Rectal smooth muscle tissue (tissue), 1 donor: ENCODE results near the gene SULT1C4.

Source experiments
- H3K27ac ChIP-seq: one replicate; pipeline ENCODE4 v1.7.0; 2013; ENCODE audit warnings: low read depth, low read length, inconsistent platforms
- H3K27me3 ChIP-seq: one replicate; pipeline ENCODE4 v1.7.0; 2013; ENCODE audit warnings: low read length; ENCODE audit not compliant: control insufficient read depth, insufficient read depth
- H3K36me3 ChIP-seq: one replicate; pipeline ENCODE4 v1.7.0; 2013; ENCODE audit warnings: low read length; ENCODE audit not compliant: control insufficient read depth, insufficient read depth
- H3K4me1 ChIP-seq: one replicate; pipeline ENCODE4 v1.7.0; 2013; ENCODE audit warnings: low read length; ENCODE audit not compliant: control insufficient read depth, insufficient read depth
- H3K4me3 ChIP-seq: one replicate; pipeline ENCODE4 v1.7.0; 2013; ENCODE audit warnings: low read length
- H3K9ac ChIP-seq: one replicate; pipeline ENCODE4 v1.7.0; 2013; ENCODE audit warnings: low read length

The SULT1C4 gene

DNA sequence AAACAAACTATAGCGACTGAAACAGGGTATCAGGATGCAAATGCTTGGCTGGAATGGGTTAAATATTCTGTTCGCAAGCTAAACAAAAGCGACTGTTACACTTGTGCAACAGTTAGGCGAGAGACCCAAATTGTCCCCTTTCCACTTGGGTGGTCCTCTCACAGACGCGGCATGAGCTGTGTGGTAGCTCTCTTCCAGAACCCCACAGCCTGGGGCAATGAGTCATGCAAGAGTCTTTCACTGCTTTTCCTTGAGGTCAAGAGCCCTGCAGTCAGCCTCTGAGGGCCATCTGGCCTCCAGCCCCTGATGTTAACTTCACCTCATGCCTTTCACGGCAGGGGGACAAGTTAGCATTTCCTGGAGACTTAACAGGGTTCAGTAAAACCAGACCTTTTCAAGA, 25.7 kb downstream of the SULT1C4 start:
- H3K4me3 ChIP-seq, result no peak overlapping the region
- no peaks in the 10 kb centered on the region for H3K4me1 ChIP-seq
- no peak overlapping the region for H3K9ac ChIP-seq
- H3K27ac ChIP-seq, result no peak overlapping the region
- no peaks in the 10 kb centered on the region for H3K36me3 ChIP-seq
- no peaks in the 10 kb centered on the region for H3K27me3 ChIP-seq

DNA sequence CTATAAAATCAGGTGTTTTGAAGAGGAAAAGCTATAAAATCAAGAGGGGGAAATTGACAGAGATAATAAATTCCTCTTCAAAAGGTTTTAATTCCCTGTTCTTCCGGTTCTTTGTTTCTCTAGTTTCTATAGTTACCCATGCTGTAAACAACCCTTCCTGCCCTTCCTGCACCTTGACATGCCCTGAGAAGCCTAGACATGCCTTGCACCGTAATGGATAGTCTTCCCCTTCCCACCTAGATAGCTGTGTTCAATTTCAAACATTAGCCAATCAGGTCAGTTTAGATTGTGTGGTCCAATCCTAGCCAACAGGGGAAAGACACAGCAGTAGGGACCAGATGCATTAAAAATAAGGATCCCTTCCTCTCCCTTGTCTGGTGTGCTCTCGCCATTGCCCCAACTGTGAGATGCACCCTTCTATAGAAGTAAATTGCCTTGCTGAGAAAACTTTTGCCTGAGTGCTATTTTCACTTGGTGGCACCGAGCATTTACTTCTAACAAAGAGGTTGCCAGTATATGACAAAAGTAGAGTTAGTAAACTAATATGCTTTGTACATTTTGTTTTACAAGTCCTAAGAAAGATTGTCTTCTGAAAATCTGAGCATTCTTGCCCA, 27.1 kb downstream of the SULT1C4 start:
- H3K27me3 ChIP-seq, result no peaks in the 10 kb centered on the region
- H3K36me3 ChIP-seq, result no peaks in the 10 kb centered on the region
- no peaks in the 10 kb centered on the region for H3K4me1 ChIP-seq
- H3K4me3 ChIP-seq, result no peak overlapping the region
- no peak overlapping the region for H3K9ac ChIP-seq
- no peak overlapping the region for H3K27ac ChIP-seq

DNA sequence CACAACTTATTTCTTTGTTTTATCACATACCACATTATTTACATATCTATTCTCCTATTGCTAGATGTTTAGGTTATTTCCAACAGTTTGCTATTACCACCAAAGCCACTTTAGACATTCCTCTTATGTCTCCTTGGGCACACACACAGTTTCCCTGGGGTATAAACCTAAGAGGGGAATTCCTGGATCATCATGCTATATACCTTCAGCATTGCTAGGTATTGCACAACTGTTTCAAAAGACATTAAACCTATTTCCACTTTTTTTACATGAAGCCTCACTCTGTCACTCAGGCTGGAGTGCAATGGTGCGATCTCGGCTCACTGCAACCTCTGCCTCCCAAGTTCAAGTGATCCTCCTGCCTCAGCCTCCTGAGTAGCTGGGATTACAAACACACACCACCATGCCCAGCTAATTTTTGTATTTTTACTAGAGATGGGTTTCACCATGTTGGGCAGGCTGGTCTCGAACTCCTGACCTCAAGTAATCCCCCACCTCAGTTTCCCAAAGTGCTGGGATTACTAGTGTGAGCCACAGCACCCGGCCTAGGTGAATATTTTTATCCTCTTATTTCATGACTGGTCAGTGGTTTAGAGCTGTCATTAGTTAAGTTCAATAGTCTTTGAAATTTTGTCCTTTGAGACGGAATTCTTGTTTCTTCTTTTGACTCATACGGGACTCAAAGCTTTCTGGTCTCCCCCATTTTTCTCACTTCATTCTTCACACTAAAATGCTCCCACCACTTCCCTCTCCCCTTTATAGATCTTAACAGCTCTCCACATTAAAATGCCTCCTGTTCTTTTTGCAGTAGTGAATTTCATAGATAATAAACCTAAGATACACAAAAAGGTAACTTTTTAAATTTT, 30.3 kb downstream of the SULT1C4 start:
- no peaks in the 10 kb centered on the region for H3K36me3 ChIP-seq
- H3K4me1 ChIP-seq, result no peaks in the 10 kb centered on the region
- no peaks in the 10 kb centered on the region for H3K27me3 ChIP-seq
- no peak overlapping the region for H3K4me3 ChIP-seq
- H3K27ac ChIP-seq, result no peak overlapping the region
- H3K9ac ChIP-seq, result no peak overlapping the region

DNA sequence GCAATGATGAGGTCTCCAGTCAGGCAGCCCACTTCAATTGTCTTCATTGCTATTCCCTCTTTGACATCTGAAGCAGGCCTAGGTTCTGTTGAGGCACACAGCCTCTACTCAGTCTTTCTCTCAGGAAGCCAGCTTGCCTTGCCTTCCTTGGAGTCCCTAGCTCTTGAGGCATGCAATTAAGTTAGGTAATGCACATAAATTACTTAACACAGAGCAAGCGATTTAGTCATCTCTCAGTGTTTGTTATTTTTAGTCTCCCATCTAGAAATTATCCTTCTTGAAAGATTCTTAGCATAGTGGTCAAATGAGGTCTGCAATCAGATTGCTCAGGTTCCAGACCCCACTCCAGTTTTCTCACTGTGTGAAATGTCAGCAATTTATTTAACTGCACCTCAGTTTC, 32.0 kb downstream of the SULT1C4 start:
- no peak overlapping the region for H3K9ac ChIP-seq
- no peaks in the 10 kb centered on the region for H3K36me3 ChIP-seq
- H3K4me1 ChIP-seq, result no peaks in the 10 kb centered on the region
- no peaks in the 10 kb centered on the region for H3K27me3 ChIP-seq
- no peak overlapping the region for H3K27ac ChIP-seq
- no peak overlapping the region for H3K4me3 ChIP-seq

DNA sequence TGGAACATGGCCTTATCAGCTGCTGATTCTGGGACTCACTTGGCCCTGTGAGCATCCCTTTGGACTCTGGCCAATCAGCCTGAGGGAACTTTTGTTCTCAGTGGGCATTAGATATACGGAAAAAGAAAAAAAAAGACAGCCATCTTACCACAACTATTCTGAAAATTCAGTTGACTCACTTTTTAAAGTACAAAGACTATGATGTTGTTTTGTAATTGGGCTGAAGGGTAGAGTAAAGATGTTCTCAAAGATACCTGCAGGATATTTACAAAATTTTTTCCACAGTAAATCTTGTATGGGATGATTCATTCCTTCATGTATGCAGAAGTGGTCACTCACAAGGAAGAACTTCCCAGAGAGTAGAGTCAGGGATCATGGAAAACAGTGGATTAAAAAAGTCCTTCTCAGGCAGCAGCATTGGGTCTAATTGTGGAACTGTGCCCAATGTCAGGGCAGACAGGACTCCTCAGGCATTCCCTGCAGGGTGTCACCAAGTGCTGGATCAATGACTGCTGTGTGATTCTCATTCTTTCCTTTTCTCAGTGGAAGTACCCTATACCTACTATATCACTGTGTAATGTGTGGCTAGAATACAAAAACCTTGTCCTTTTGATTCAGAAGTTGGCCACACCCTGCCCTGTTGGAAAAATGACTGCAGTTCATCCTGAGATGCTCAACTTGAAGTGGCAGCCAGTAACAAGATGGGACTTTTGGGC, 35.4 kb downstream of the SULT1C4 start:
- Histone ChIP-seq H3K27me3 (no peaks in the 10 kb centered on the region), H3K9ac (no peak overlapping the region), H3K4me3 (no peak overlapping the region), H3K36me3 (no peaks in the 10 kb centered on the region), H3K27ac (no peak overlapping the region), H3K4me1 (no peaks in the 10 kb centered on the region)

DNA sequence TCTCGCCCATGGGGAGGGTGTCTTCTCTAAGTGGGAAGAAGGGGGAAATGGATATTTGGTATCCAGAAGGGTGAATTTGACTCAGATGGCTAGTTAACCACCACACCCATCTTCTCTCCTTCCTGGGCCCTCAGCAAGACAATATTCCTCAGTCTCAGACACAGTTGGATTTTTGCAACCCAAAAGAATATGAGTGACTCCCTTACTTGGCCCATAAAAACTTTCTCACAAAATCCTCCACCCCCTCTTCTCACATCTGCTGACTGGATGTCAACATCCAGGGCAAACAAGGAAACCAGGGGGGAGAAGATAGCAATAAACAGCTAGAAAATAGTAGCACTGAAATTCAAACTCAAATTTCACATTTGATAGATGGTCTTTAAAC, 35.9 kb downstream of the SULT1C4 start:
- Histone ChIP-seq H3K4me1 (no peaks in the 10 kb centered on the region), H3K9ac (no peak overlapping the region), H3K36me3 (no peaks in the 10 kb centered on the region), H3K27me3 (no peaks in the 10 kb centered on the region), H3K4me3 (no peak overlapping the region), H3K27ac (no peak overlapping the region)

DNA sequence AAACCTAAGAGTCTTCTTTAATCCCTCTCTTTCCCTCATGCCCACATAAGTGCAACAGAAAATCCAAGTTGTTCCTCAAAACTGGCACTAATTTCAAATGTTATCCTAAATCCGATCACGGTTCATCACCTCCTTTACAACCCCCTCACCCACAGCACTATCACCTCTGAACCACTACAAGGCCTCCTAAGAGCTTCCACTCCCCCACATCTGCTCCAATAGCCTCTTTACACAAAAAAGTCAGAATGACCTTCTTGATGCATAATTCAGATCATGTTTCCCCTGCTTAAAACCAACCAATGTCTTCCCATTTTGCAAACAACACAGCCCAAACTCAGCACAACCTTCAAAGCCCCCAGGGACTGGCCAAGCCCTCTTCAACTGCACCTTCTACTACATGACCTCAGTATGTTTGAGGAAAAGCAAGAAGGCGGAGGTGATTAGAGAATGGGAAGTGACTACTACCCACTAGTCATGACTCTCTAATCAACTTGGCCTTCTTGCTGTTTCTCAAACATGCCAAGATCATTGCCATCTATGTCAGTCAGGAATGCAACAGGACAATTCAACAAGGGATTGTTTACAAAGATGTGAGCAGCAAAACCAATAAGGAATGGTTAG, 36.6 kb downstream of the SULT1C4 start:
- Histone ChIP-seq H3K36me3 (no peaks in the 10 kb centered on the region), H3K27ac (no peak overlapping the region), H3K4me1 (no peaks in the 10 kb centered on the region), H3K4me3 (no peak overlapping the region), H3K27me3 (no peaks in the 10 kb centered on the region), H3K9ac (no peak overlapping the region)

DNA sequence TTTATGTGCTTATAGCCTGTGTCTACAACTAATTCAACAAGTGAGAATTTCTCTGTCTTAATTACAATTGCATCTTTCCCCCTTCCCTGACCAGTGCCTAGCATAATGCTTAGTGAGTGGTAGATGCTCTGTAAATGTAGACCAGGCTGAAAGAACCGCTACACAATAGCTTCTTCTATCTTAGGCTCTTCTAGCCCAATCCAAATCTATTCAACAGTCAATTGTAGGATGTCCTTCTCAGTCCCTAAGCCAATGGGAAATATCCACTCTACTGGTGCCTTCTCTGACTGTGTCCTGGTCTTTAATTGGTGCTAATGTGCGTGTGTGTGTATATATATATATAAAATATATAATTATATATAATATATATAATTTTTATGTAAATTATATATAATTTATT, 37.2 kb downstream of the SULT1C4 start:
- Histone ChIP-seq H3K4me1 (no peaks in the 10 kb centered on the region), H3K27ac (no peak overlapping the region), H3K36me3 (no peaks in the 10 kb centered on the region), H3K9ac (no peak overlapping the region), H3K27me3 (no peaks in the 10 kb centered on the region), H3K4me3 (no peak overlapping the region)

DNA sequence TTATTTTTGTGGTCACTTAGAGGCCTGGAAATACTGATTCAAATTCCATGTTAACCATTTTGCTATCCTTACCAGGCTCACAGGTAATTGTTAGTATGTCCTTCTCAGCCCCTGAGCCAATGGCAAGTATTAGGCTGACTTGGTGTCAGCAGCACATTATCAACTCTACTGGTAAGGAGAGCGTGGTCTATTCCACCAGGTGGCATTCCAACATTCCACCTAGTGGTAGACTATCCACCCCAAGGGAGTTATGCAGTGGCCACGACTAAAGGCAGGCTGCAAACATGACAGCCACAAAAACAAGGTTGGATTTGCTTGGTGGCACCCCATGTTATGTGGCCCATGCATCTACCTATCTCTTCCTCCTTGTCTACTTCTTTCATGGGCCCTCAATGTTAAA, 39.5 kb downstream of the SULT1C4 start:
- Histone ChIP-seq H3K4me3 (no peak overlapping the region), H3K27me3 (no peaks in the 10 kb centered on the region), H3K27ac (no peak overlapping the region), H3K4me1 (no peaks in the 10 kb centered on the region), H3K9ac (no peak overlapping the region), H3K36me3 (no peaks in the 10 kb centered on the region)

DNA sequence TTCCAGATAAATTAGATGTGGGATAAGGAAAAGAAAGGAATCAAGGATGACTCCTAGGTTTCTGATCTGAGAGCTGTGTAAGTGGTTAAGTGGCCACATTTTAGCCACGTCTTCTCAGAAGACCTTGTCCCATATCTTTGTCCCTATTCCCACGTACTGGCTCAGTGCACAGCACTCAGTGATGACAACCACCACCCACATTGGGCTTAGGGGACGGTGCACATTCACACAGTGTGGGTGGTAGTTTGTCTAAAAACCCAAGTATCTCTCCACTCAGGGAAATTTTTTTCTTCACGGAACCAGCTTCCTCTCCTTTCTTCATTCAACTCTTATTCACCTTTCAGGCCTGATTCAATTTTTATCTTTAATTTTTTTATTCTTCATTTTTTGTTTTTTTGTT, 40.7 kb downstream of the SULT1C4 start:
- Histone ChIP-seq H3K27me3 (no peaks in the 10 kb centered on the region), H3K36me3 (no peaks in the 10 kb centered on the region), H3K27ac (no peak overlapping the region), H3K4me1 (no peaks in the 10 kb centered on the region), H3K4me3 (no peak overlapping the region), H3K9ac (no peak overlapping the region)

DNA sequence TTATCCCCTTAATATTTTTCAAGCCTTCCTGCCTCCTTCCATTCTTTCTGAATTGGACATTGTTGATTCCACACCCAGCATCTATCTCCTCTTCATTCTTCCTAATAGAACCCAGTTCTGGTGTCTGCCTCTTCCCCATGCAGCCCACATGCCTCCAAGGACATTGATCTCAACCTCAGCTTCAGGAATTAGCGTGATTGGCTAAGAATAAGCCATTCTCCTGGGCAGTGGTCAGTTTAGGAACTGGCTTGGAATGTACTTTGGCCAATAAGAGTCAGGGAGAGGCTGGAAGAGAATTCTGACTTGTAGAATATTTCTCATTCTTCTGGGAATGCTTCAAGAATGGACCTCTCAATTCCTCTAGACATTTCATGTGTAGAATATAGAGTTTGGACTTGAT, 45.3 kb downstream of the SULT1C4 start:
- no peaks in the 10 kb centered on the region for H3K4me1 ChIP-seq
- no peak overlapping the region for H3K27ac ChIP-seq
- no peaks in the 10 kb centered on the region for H3K27me3 ChIP-seq
- no peak overlapping the region for H3K4me3 ChIP-seq
- H3K36me3 ChIP-seq, result no peaks in the 10 kb centered on the region
- H3K9ac ChIP-seq, result no peak overlapping the region

DNA sequence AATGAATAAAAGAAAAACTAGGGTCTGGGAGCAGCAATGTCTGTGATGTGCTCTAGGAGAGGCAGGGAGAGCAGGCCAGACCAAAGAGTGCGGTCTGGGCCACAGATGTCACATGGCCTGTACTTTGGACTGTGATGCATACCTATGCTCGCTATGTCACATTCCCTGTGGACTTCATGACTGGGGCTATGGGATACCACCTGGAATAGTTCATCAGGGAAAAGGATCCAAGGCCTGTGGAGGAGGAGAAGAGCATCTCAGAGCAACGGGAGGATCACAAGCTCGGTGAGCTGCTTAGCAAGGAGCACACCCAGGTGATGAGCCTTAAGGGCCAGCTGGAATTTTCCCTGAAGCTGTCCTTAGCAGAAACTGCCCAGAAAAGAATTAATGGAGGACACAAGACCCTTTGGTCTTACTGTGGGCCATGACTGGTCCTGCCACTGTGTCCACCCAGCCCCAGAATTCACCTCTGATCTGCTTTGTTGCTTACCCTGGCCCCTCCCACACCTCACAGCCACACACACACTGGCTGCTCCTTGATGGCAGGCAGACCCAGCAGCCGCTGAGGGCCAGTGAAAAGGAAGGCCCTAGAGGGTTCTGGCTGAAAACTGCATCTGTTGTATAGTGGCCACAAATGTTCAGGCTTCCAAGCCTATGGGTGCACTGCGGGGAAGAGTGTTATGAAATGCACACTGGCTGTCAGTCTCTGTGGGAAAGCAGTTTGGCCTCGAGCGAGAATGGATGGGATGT, 45.9 kb downstream of the SULT1C4 start:
- H3K36me3 ChIP-seq, result no peaks in the 10 kb centered on the region
- no peak overlapping the region for H3K9ac ChIP-seq
- no peak overlapping the region for H3K4me3 ChIP-seq
- no peak overlapping the region for H3K27ac ChIP-seq
- H3K4me1 ChIP-seq, result no peaks in the 10 kb centered on the region
- no peaks in the 10 kb centered on the region for H3K27me3 ChIP-seq
